Measurements from ENCODE around the gene RAI2. TPM values are rescaled to one million over a fixed set of nuclear protein-coding genes. Genes with fewer than 3 reads are reported as not detected.

RAI2 gene
- total and polyA plus RNA-seq, 2 experiments from 2014 or later = 0.83 to 0.99 TPM

- TF ChIP-seq, protein P1, sequence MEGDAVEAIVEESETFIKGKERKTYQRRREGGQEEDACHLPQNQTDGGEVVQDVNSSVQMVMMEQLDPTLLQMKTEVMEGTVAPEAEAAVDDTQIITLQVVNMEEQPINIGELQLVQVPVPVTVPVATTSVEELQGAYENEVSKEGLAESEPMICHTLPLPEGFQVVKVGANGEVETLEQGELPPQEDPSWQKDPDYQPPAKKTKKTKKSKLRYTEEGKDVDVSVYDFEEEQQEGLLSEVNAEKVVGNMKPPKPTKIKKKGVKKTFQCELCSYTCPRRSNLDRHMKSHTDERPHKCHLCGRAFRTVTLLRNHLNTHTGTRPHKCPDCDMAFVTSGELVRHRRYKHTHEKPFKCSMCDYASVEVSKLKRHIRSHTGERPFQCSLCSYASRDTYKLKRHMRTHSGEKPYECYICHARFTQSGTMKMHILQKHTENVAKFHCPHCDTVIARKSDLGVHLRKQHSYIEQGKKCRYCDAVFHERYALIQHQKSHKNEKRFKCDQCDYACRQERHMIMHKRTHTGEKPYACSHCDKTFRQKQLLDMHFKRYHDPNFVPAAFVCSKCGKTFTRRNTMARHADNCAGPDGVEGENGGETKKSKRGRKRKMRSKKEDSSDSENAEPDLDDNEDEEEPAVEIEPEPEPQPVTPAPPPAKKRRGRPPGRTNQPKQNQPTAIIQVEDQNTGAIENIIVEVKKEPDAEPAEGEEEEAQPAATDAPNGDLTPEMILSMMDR (conservative IDR thresholded peaks at IDR 0.05; ENCODE audit: low read depth in 2 of 2) = no peak
- TF ChIP-seq EZH2 (IDR thresholded peaks at IDR 0.05; ENCODE audit: low read depth, unreplicated experiment) (no peak), NANOG (IDR thresholded peaks at IDR 0.05; ENCODE audit: borderline replicate concordance) (no peak), POLR2AphosphoS5 (IDR thresholded peaks at IDR 0.05; ENCODE audit: low read depth) (no peak)
Observed at GRCh38 chrX:17830211-17830610, 30.9 kb downstream of the RAI2 start (continued).

GRCh38 chrX:17829566-17829965 is 31.5 kb downstream of the RAI2 start:
- Mint-ChIP-seq H3K4me3 (no peak overlapping the region), H3K9me3 (peaks cover 4% of the 10 kb centered on the region; the same call in 1 of the 3 replicates), H3K27ac (no peak overlapping the region), H3K36me3 (ENCODE audit: low read depth) (no peaks in the 10 kb centered on the region), H3K4me1 (peaks cover 10% of the 10 kb centered on the region), H3K27me3 (ENCODE audit: insufficient read depth, low read depth, poor library complexity) (peaks cover 2% of the 10 kb centered on the region)
- no peak for DNase-seq (ENCODE audit: low spot score)
- no peaks in the 10 kb centered on the region for H3K36me3 ChIP-seq (ENCODE audit: insufficient read depth)
- H3K4me2 ChIP-seq = no peak overlapping the region
- H3K27ac ChIP-seq (ENCODE audit: low read depth) = no peak overlapping the region
- H4K20me1 ChIP-seq (replicated peaks; ENCODE audit: insufficient read depth) = no peaks in the 10 kb centered on the region
- no peak for ATAC-seq
- no peaks in the 10 kb centered on the region for H3K9me2 ChIP-seq (ENCODE audit: insufficient read depth)
- no peak overlapping the region for H2AFZ ChIP-seq
- no peaks in the 10 kb centered on the region for H3K27me3 ChIP-seq (ENCODE audit: insufficient read depth)
- H3K4me3 ChIP-seq = no peak overlapping the region
- no peaks in the 10 kb centered on the region for H3F3A ChIP-seq (replicated peaks; ENCODE audit: low read depth)
- no peaks in the 10 kb centered on the region for H3K79me2 ChIP-seq (replicated peaks; ENCODE audit: insufficient read depth)
- TF ChIP-seq EZH2 (IDR thresholded peaks at IDR 0.05; ENCODE audit: low read depth, unreplicated experiment) (no peak), NANOG (IDR thresholded peaks at IDR 0.05; ENCODE audit: borderline replicate concordance) (no peak), CREB1 (CRISPR knock-in tag; IDR thresholded peaks at IDR 0.05; ENCODE audit: low read depth) (no peak), POLR2AphosphoS5 (IDR thresholded peaks at IDR 0.05; ENCODE audit: low read depth) (no peak), STAT1 (IDR thresholded peaks at IDR 0.05; ENCODE audit: unreplicated experiment) (no peak)
- TF ChIP-seq, protein P2, sequence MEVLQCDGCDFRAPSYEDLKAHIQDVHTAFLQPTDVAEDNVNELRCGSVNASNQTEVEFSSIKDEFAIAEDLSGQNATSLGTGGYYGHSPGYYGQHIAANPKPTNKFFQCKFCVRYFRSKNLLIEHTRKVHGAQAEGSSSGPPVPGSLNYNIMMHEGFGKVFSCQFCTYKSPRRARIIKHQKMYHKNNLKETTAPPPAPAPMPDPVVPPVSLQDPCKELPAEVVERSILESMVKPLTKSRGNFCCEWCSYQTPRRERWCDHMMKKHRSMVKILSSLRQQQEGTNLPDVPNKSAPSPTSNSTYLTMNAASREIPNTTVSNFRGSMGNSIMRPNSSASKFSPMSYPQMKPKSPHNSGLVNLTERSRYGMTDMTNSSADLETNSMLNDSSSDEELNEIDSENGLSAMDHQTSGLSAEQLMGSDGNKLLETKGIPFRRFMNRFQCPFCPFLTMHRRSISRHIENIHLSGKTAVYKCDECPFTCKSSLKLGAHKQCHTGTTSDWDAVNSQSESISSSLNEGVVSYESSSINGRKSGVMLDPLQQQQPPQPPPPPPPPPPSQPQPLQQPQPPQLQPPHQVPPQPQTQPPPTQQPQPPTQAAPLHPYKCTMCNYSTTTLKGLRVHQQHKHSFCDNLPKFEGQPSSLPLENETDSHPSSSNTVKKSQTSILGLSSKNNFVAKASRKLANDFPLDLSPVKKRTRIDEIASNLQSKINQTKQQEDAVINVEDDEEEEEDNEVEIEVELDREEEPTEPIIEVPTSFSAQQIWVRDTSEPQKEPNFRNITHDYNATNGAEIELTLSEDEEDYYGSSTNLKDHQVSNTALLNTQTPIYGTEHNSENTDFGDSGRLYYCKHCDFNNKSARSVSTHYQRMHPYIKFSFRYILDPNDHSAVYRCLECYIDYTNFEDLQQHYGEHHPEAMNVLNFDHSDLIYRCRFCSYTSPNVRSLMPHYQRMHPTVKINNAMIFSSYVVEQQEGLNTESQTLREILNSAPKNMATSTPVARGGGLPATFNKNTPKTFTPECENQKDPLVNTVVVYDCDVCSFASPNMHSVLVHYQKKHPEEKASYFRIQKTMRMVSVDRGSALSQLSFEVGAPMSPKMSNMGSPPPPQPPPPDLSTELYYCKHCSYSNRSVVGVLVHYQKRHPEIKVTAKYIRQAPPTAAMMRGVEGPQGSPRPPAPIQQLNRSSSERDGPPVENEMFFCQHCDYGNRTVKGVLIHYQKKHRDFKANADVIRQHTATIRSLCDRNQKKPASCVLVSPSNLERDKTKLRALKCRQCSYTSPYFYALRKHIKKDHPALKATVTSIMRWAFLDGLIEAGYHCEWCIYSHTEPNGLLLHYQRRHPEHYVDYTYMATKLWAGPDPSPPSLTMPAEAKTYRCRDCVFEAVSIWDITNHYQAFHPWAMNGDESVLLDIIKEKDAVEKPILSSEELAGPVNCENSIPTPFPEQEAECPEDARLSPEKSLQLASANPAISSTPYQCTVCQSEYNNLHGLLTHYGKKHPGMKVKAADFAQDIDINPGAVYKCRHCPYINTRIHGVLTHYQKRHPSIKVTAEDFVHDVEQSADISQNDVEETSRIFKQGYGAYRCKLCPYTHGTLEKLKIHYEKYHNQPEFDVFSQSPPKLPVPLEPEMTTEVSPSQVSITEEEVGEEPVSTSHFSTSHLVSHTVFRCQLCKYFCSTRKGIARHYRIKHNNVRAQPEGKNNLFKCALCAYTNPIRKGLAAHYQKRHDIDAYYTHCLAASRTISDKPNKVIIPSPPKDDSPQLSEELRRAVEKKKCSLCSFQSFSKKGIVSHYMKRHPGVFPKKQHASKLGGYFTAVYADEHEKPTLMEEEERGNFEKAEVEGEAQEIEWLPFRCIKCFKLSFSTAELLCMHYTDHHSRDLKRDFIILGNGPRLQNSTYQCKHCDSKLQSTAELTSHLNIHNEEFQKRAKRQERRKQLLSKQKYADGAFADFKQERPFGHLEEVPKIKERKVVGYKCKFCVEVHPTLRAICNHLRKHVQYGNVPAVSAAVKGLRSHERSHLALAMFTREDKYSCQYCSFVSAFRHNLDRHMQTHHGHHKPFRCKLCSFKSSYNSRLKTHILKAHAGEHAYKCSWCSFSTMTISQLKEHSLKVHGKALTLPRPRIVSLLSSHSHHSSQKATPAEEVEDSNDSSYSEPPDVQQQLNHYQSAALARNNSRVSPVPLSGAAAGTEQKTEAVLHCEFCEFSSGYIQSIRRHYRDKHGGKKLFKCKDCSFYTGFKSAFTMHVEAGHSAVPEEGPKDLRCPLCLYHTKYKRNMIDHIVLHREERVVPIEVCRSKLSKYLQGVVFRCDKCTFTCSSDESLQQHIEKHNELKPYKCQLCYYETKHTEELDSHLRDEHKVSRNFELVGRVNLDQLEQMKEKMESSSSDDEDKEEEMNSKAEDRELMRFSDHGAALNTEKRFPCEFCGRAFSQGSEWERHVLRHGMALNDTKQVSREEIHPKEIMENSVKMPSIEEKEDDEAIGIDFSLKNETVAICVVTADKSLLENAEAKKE (CRISPR knock-in tag; IDR thresholded peaks at IDR 0.05) = no peak
- peaks cover 2% of the 10 kb centered on the region; the same call in 1 of the 2 replicates for H3K4me1 ChIP-seq (ENCODE audit: insufficient read depth)
